ENCODE results near the gene CMIP.

DNA sequence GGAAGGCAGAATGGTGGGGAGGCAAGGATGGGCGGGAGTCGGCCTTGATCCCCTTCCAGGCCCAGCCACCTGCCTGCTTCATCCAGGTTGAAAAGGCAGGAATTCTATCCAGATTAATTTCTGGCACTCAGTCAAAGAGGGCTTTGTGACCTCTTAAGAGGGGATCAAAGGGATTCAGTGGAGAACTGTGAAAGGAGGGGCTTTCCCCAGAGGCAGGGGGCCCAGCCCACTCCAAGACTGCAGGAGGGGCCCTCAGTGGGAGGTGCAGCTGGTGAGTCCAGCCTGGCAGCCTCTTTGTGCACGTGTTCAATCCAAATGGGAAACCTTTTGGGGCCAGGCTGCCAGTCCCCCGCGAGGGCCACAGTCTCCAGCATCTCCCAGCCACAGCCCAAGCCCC lies 186.0 kb downstream of the CMIP start:
- TF ChIP-seq, protein P1, sequence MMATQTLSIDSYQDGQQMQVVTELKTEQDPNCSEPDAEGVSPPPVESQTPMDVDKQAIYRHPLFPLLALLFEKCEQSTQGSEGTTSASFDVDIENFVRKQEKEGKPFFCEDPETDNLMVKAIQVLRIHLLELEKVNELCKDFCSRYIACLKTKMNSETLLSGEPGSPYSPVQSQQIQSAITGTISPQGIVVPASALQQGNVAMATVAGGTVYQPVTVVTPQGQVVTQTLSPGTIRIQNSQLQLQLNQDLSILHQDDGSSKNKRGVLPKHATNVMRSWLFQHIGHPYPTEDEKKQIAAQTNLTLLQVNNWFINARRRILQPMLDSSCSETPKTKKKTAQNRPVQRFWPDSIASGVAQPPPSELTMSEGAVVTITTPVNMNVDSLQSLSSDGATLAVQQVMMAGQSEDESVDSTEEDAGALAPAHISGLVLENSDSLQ (IDR thresholded peaks at IDR 0.05) = no peak
- TF ChIP-seq ZNF384 (IDR thresholded peaks at IDR 0.05) = no peak
